Measurements from ENCODE around the gene TCEAL8.
A peak's percentile ranks its signal among the peaks of the same experiment; 100 is the strongest.

TCEAL8 gene, protein sequence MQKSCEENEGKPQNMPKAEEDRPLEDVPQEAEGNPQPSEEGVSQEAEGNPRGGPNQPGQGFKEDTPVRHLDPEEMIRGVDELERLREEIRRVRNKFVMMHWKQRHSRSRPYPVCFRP
- long read RNA-seq, transcript TCEAL8-202 (3 exons, 1,222 nt), result major isoform, 60 of 70 reads
- long read RNA-seq, transcript TCEAL8-201 (2 exons, 1,131 nt), result minor isoform, 7 of 70 reads
- long read RNA-seq, partial matches to known transcripts, result 2 of 70 reads
- long read RNA-seq, other reads (novel, unspliced or antisense), result 1 of 70 reads

DNA sequence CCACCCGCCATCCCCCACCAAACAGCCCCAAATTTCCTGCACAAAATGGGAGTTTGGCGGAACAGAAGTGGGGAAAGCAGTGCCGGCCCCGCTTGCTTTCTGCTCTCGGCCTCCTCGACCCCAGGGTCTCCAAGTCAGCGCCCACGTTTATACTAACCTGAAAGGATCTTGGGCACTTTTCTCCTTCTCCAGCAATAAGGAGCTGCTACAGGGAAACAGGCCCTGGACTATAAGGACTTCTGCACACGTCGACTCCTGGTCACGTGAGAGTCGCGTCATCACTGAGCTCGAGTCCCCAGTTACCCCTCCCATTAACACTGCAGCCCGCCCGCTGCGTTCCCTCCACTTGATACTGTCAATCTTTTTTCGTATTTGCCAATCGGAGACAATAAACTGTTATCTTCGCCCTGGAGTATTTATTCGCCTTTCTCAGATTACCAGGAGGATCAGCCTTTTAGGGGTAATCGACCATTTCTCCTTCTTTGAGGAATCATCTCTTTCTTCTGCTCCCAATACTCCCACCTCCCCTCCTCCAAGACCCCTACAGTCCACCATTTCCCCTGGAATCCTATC, at the start of gene TCEAL8:
Gene TCEAL8, minus strand, starts transcription at position 235 of the 573 bp plus-strand sequence. CDS start 1,176 bp downstream, outside the sequence.
- DNase-seq (ENCODE audit: low read depth in 1 of 2, low spot score in 1 of 2), result peak; percentile 17 to 56
- TF ChIP-seq, protein P1, sequence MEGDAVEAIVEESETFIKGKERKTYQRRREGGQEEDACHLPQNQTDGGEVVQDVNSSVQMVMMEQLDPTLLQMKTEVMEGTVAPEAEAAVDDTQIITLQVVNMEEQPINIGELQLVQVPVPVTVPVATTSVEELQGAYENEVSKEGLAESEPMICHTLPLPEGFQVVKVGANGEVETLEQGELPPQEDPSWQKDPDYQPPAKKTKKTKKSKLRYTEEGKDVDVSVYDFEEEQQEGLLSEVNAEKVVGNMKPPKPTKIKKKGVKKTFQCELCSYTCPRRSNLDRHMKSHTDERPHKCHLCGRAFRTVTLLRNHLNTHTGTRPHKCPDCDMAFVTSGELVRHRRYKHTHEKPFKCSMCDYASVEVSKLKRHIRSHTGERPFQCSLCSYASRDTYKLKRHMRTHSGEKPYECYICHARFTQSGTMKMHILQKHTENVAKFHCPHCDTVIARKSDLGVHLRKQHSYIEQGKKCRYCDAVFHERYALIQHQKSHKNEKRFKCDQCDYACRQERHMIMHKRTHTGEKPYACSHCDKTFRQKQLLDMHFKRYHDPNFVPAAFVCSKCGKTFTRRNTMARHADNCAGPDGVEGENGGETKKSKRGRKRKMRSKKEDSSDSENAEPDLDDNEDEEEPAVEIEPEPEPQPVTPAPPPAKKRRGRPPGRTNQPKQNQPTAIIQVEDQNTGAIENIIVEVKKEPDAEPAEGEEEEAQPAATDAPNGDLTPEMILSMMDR (IDR thresholded peaks at IDR 0.05; ENCODE audit: insufficient read depth, low read length), result no peak
- no peak for TF ChIP-seq POLR2AphosphoS5 (IDR thresholded peaks at IDR 0.05; ENCODE audit: low read depth)
- Histone ChIP-seq H3K4me3 (replicated peaks; ENCODE audit: insufficient read depth, low read length) (peak within 1 kb of the TSS; percentile 49), H3K27ac (replicated peaks) (peak within 1 kb of the TSS; percentile 57), H3K27me3 (ENCODE audit: insufficient read depth, poor library complexity, severe bottlenecking) (no peaks in the 10 kb centered on the region)

DNA sequence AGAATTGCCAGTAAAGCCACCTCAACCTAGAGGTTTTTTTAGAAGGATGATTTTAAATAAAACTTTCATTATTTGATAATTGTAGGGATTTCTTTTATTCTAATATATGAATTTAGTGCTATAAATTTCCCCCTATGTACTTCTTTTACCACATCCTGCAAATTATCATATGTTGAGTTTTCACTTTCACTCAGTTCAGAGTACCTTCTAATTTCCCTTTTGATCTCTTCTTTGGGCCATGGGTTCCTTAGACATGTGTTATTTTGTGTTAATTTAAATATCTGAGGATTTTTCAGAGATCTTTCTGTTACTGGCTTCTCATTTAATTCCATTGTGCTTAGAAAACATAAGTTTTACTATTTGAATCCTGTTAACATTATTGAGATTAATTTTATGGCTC, 49.8 kb upstream of the TCEAL8 start:
- no peak for TF ChIP-seq GABPA (IDR thresholded peaks at IDR 0.05; ENCODE audit: low read depth)
- TF ChIP-seq, protein P1 (IDR thresholded peaks at IDR 0.05; ENCODE audit: insufficient read depth, low read length), result no peak
- no peak for DNase-seq (ENCODE audit: low read depth in 1 of 2, low spot score in 1 of 2)
- Histone ChIP-seq H3K27me3 (ENCODE audit: insufficient read depth, poor library complexity, severe bottlenecking) (peaks cover 12% of the 10 kb centered on the region), H3K4me3 (replicated peaks; ENCODE audit: insufficient read depth, low read length) (no peak overlapping the region), H3K27ac (replicated peaks) (no peak overlapping the region)

DNA sequence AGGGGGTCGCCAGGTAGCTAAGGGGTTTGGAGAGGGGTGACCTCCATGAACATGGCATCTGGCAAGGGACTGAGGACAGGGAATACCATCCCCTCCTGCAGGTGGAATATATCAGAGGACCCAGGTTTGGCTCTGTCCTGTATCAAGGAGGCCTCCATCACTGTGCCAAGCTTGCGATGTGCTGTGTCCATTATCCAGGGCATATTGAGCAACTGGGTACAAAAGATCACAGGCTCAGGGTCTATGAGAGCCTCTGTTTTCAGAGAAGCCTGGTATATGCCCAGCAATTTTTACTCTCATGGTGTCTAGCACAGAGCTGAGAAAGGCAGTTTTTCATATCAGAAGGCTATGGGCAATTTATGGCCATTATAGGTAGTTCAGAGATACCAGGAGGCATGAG, 38.2 kb upstream of the TCEAL8 start:
- no peak for DNase-seq (ENCODE audit: low read depth in 1 of 2, low spot score in 1 of 2)
- no peak overlapping the region for H3K27ac ChIP-seq (replicated peaks)
- H3K4me3 ChIP-seq (replicated peaks; ENCODE audit: insufficient read depth, low read length), result no peak overlapping the region
- peaks cover 2% of the 10 kb centered on the region for H3K27me3 ChIP-seq (ENCODE audit: insufficient read depth, poor library complexity, severe bottlenecking)
- TF ChIP-seq SPI1 (IDR thresholded peaks at IDR 0.05; ENCODE audit: borderline replicate concordance, low read depth) (no peak), POLR2AphosphoS5 (IDR thresholded peaks at IDR 0.05; ENCODE audit: low read depth) (no peak), GABPA (IDR thresholded peaks at IDR 0.05; ENCODE audit: low read depth) (no peak)
- TF ChIP-seq, protein P1 (IDR thresholded peaks at IDR 0.05; ENCODE audit: insufficient read depth, low read length), result no peak
- TF ChIP-seq, protein P2, sequence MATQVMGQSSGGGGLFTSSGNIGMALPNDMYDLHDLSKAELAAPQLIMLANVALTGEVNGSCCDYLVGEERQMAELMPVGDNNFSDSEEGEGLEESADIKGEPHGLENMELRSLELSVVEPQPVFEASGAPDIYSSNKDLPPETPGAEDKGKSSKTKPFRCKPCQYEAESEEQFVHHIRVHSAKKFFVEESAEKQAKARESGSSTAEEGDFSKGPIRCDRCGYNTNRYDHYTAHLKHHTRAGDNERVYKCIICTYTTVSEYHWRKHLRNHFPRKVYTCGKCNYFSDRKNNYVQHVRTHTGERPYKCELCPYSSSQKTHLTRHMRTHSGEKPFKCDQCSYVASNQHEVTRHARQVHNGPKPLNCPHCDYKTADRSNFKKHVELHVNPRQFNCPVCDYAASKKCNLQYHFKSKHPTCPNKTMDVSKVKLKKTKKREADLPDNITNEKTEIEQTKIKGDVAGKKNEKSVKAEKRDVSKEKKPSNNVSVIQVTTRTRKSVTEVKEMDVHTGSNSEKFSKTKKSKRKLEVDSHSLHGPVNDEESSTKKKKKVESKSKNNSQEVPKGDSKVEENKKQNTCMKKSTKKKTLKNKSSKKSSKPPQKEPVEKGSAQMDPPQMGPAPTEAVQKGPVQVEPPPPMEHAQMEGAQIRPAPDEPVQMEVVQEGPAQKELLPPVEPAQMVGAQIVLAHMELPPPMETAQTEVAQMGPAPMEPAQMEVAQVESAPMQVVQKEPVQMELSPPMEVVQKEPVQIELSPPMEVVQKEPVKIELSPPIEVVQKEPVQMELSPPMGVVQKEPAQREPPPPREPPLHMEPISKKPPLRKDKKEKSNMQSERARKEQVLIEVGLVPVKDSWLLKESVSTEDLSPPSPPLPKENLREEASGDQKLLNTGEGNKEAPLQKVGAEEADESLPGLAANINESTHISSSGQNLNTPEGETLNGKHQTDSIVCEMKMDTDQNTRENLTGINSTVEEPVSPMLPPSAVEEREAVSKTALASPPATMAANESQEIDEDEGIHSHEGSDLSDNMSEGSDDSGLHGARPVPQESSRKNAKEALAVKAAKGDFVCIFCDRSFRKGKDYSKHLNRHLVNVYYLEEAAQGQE (IDR thresholded peaks at IDR 0.05; ENCODE audit: insufficient replicate concordance, low read depth), result no peak

DNA sequence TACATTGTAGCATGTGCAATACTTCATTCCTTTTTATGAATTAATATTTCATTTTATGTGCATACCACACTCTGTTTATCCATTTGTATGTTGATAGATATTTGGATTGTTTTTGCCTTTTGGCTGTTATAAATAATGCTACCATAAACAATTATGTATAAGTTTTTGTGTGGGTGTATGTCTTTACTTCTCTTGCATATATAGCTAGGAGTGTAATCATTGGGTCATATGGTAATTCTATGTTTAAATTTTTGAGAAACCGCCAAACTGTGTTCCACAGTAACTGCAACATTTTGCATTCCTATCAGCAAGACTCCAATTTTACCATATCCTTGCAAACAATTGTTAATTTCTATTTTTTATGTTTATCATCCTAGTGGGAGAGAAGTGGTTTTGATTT, 24.7 kb upstream of the TCEAL8 start:
- no peak for DNase-seq (ENCODE audit: low read depth in 1 of 2, low spot score in 1 of 2)
- Histone ChIP-seq H3K27me3 (ENCODE audit: insufficient read depth, poor library complexity, severe bottlenecking) (peaks cover 21% of the 10 kb centered on the region), H3K4me3 (replicated peaks; ENCODE audit: insufficient read depth, low read length) (no peak overlapping the region), H3K27ac (replicated peaks) (no peak overlapping the region)
- TF ChIP-seq, protein P2 (IDR thresholded peaks at IDR 0.05; ENCODE audit: insufficient replicate concordance, low read depth), result no peak
- TF ChIP-seq SPI1 (IDR thresholded peaks at IDR 0.05; ENCODE audit: borderline replicate concordance, low read depth), result no peak
- no peak for TF ChIP-seq POLR2AphosphoS5 (IDR thresholded peaks at IDR 0.05; ENCODE audit: low read depth)
- TF ChIP-seq, protein P1 (IDR thresholded peaks at IDR 0.05; ENCODE audit: insufficient read depth, low read length), result no peak
- no peak for TF ChIP-seq GABPA (IDR thresholded peaks at IDR 0.05; ENCODE audit: low read depth)

Measured in HL-60 (cell line).